NCI-H82 treated with DMSO at 0.1 percent for 48 hours (cell line): ENCODE data around the gene SGMS1.
"Not testable (repeated sequence)": the region's sequence is repeated elsewhere in the genome, so short reads cannot be mapped to it uniquely, and the experiment has no call there.

Source experiments
- DNase-seq: peaks from one replicate; lab custom pipeline; 2025; ENCODE audit not compliant: unreplicated experiment; lab: John Stamatoyannopoulos, UW

The SGMS1 gene

DNA sequence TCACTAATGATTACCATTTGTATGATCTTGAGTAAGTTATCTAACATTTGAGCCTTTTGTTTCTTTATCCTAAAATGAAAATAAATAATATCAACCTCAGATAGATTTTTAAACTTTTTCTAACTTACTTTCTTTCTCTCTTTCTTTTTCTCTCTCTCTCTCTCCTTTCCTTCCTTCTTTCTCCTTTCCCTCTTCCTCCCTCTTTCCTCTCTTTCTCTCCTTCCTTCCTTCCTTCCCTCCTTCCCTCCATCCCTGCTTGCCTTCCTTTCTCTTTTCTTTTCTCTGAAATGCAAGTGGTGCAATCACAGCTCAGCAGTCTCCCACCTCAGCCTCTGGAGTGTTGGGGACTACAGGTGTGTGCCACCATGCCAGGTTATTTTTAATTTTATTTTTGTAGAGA is 239.5 kb downstream of the SGMS1 start:
- no peak for DNase-seq

DNA sequence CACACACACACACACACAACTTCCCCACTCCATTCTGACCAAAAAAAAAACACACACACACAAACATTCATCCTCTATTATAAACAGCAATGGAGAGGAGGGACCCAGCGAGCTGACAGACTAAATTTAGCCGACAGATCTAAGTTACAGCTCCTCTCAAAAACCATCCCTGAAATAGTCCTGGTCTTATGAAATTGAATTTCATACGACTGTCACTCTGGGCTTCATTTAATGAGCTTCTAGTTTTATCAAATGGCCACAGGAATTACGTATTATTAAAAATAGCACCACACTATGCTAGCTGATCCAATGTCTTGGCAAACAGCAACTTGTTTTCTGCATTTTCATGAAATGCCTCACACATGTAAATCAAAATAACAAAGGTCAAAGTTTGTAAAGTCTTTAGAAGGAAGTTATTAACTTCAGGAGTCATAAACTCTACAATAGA is 241.2 kb downstream of the SGMS1 start:
- DNase-seq, result no peak

GRCh38 chr10:50381642-50382041 is 242.1 kb downstream of the SGMS1 start:
- DNase-seq, result no peak

DNA sequence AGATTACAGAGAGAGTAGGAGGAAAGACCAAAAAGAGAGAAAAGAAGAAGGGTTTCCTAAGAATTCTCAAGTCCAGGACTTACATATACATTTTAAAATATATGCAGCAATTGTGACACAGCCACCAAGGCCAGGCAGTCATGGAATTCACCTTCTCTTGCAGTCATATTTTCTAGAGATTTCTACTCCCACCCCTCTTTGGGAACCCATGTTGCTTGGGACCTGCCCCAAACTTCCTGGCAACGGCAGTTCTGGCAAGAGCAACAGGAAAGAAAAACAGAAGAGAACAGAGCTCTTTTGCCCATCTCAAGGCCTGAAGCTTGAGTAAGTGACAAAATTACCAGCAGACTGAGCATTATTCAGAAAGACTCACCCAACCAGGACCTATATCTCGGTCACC is 244.1 kb downstream of the SGMS1 start:
- DNase-seq, result no peak

DNA sequence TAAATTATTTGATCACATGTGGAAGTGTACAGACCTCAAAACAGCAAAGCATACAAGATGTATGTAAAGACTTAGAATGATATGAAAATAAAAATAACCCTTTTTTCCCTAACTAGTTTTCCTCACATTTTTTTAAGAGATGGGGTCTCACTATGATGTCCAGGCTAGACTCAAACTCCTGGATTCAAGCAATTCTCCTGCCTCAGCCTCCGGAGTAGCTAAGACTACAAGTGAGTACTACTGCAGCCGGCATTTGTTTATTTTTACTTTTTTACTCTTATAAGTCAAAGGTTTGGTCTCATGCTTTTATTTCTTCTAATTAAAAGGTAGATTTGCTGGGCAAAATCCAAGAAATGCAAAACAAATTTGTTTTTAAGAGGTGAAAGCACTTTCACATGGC is 248.0 kb downstream of the SGMS1 start:
- no peak for DNase-seq

DNA sequence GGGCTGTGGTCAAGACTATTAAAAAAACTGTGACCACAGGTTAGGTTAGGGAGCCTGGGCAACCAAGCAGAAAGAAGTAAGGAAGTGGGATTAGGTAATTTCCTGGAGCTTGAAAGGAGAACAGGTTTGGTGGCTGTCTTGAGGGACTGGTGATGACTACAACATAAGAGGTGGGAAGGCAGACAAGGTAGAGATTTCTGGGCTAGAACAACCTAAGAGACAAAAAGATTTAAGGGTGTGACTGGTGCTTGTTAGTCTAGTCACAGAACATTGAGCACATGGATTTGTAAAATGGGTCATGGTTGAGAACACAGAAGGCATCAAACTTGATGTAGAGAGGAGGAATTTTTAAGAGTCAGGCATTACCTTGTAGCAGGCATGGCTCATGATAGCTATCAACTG is 248.7 kb downstream of the SGMS1 start:
- DNase-seq, result no peak

DNA sequence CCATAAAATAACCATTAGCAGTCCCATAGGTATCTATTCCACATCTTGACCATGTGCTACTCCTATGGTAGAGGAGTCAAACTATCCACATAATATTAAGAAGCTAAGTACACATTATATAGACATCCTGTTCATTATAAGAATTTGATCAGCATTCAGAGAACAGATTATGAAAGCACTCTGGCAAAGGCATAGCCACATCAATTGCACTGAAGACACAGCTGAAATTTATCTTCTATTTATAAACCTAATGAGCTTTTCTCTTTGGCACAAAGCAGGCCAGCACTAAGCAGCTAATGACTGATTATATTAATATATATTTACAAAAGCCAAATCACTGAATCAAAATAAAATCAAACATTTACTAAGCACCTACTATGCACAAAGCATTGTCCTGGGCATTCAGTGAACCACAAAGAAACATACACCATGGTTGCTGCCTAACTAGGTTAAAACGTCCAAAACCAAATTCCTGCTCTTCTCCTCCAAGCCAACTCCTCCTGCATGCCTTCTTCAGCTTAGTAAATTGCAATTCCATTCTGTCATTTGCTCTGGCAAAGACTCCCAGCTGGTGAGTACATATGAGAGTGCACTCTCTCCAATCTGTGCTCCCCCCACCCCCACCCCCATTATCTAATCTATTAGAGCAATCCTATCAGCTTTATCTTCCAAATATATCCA is 249.8 kb downstream of the SGMS1 start:
- peak; percentile 63 for DNase-seq

DNA sequence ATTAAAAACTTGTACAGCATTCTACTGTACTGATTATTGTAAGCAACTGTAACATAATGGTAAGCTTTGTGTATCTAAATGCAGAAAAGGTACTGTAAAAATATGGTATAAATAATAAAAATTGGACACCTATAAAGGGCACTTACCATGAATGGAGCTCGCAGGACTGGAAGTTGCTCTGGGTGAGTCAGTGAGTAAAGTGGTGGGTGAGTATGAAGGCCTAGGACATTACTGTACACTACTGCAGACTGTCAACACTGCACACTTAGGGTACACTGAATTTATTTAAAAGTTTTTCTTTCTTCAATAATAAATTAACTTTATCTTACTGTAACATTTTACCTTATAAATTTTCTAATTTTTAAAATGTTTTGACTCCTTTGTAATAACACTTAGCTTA is 253.8 kb downstream of the SGMS1 start:
- no peak for DNase-seq

- no peak for DNase-seq
Observed at GRCh38 chr10:50367732-50368131, 256.0 kb downstream of the SGMS1 start.

DNA sequence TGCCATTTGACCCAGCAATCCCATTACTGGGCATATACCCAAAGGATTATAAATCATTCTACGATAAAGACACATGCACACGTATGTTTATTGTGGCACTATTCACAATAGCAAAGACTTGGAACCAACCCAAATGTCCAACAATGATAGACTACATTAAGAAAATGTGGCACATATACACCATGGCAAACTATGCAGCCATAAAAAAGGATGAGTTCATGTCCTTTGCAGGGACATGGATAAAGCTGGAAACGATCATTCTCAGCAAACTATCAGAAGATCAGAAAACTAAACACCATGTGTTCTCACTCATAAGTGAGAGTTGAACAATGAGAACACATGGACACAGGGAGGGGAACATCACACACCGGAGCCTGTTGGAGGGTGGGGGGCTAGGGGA is 257.3 kb downstream of the SGMS1 start:
- DNase-seq, result not testable (repeated sequence)

GRCh38 chr10:50364730-50365129 is 259.0 kb downstream of the SGMS1 start:
- not testable (repeated sequence) for DNase-seq

DNA sequence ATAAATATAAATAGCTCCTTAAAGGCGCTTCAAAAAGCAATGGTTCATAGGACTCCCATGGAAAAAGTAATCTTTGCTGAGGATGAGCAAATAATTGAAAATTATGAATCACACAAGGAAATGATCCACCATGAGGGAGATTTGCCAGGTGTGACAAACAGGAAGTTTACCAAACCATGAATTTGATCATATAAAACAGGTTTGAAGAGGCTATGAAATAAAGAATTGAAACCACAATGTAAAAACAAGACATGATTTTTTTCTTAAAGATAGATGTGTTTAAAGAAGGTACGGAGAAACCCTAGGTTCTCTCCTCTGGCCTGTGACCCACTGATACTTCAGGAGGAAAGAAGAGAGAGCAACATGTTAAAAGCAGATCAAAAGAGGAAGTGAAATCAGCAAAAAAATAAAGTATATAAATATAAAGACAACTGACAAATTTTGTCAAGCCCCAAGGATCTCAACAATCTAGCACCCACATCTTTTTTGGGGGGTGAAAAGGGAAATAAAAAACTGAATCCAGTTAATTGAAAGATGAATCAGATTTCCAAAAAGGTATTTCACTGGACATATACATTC is 261.1 kb downstream of the SGMS1 start:
- DNase-seq, result no peak

GRCh38 chr10:50361946-50362345 is 261.8 kb downstream of the SGMS1 start:
- no peak for DNase-seq

- peak; percentile 19 for DNase-seq
Observed at GRCh38 chr10:50360077-50360850, 263.5 kb downstream of the SGMS1 start.

DNA sequence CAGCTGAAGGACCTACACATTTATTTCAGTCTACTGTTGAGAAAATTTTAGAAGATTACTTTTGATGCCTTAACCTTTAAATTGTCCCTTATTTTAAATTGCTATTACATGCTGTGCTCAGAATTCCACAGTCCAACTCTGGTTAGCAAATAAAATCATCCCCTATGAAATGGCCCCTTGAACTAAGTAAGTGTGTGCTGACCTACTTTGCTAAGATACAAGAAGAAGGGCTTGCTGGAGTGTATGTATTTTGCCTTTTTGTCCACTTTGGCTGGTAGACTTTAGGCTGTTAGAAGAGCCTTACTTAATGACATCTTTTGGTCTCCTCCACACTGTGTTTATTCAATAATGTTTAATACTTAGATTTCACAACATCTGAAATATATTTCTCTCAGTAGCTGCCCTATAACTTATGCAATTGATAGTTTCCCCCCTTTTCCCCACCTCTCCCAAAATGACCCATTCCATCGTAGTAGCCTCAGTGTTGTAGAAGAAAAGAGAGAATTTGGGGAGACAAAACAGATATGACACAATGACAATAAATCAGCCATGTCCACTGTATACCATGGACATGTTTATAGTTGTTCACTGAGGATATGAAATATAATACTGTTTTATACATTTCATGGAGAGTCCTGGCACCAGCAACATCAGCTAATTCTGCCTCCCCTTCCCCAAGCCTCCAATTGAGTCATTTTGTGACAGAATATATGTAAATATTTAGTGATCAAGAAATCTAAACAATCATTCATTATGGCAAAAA is 264.6 kb downstream of the SGMS1 start:
- no peak for DNase-seq

- no peak for DNase-seq
Observed at GRCh38 chr10:50358411-50358810, 265.3 kb downstream of the SGMS1 start.

DNA sequence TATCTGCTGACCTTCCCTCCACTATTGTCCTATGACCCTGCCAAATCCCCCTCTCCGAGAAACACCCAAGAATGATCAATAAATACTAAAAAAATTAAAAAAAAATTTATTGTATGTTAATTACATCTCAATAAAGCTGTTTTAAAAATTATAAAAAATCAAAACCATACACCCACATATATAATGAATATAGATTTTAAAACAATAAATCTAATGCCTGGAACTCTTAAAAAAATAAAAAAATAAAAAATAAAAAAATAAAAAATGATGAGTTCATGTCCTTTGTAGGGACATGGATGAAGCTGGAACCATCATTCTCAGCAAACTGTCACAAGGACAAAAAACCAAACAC is 267.3 kb downstream of the SGMS1 start:
- not testable (repeated sequence) for DNase-seq

DNA sequence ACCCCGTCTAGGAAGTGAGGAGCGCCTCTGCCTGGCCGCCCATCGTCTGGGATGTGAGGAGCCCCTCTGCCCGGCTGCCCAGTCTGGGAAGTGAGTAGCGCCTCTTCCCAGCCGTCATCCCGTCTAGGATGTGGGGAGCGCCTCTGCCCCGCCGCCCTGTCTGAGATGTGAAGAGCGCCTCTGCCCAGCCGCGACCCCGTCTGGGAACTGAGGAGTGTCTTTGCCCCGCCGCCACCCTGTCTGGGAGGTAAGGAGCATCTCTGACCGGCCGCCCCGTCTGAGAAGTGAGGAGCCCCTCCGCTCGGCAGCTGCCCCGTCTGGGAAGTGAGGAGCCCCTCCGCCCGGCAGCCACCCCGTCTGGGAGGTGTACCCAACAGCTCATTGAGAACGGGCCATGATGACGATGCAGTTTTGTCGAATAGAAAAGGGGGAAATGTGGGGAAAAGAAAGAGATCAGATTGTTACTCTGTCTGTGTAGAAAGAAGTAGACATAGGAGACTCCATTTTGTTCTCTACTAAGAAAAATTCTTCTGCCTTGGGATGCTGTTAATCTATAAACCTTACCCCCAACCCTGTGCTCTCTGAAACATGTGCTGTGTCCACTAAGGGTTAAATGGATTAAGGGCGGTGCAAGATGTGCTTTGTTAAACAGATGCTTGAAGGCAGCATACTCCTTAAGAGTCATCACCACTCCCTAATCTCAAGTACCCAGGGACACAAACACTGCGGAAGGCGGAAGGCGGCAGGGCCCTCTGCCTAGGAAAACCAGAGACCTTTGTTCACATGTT is 267.9 kb downstream of the SGMS1 start:
- DNase-seq, result not testable (repeated sequence)

DNA sequence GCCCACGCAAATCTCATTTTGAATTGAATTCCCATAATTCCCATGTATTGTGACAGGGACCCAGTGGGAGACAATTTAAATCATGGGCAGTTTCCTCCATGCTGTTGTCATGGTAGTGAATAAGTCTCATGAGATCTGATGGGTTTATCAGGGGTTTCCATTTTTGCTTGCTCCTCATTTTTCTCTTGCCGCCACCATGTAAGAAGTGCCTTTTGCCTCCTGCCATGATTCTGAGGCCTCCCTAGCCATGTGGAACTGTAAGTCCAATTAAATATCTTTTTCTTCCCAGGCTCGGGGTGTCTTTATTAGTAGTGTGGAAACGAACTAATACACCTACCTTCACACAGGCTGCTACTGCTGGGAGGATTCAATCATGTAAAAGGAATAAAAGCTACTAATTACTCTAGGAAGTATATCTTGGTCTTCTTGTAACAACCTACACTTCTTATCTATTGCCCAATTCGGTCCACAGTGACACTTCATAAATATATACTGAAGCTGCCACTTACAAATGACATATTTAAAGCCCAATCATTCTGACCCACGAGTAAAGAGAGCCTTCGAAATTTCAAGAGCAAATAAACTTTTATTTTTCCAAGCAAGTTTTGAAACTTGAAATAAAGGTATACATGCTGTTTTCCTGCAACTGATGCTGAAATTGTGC is 272.1 kb downstream of the SGMS1 start:
- DNase-seq, result no peak

- no peak for DNase-seq
Observed at GRCh38 chr10:50350366-50350765, 273.4 kb downstream of the SGMS1 start.
